Trophoblast cell (in vitro differentiated cells and primary cell): ENCODE measurements around the gene RTN4R.
"Not testable (repeated sequence)": the region's sequence is repeated elsewhere in the genome, so short reads cannot be mapped to it uniquely, and the experiment has no call there.

ENCODE experiments used
- DNase-seq, 2 donors: peaks; one replicate each; pipeline ENCODE4 v3.0.0-alpha.2; 2016
- H2AFZ ChIP-seq: 2 replicates; pipeline ENCODE4 v1.6.1; 2013; ENCODE audit warnings: low read length, moderate library complexity, mild to moderate bottlenecking; ENCODE audit not compliant: insufficient read depth, poor library complexity
- H2AK5ac ChIP-seq: 2 replicates; pipeline ENCODE4 v1.6.1; 2013; ENCODE audit warnings: mild to moderate bottlenecking, low read length
- H2BK120ac ChIP-seq: 2 replicates; pipeline ENCODE4 v1.6.1; 2013; ENCODE audit warnings: low read length, mild to moderate bottlenecking, moderate library complexity; ENCODE audit not compliant: insufficient read depth, poor library complexity
- H2BK12ac ChIP-seq: 2 replicates; pipeline ENCODE4 v1.6.1; 2013; ENCODE audit warnings: mild to moderate bottlenecking, low read length, moderate library complexity
- H2BK5ac ChIP-seq: 2 replicates; pipeline ENCODE4 v1.6.1; 2013; ENCODE audit warnings: low read length, low read depth, moderate library complexity, mild to moderate bottlenecking; ENCODE audit not compliant: poor library complexity
- H3K14ac ChIP-seq: 2 replicates; pipeline ENCODE4 v1.6.1; 2013; ENCODE audit warnings: mild to moderate bottlenecking, low read length
- H3K18ac ChIP-seq: 2 replicates; pipeline ENCODE4 v1.6.1; 2013; ENCODE audit warnings: mild to moderate bottlenecking, low read length
- H3K23ac ChIP-seq: 2 replicates; pipeline ENCODE4 v1.6.1; 2013; ENCODE audit warnings: low read length
- H3K27ac ChIP-seq: 2 replicates; pipeline ENCODE4 v1.5.1; 2013; ENCODE audit warnings: low read depth, mild to moderate bottlenecking, inconsistent platforms, low read length, moderate library complexity
- H3K27me3 ChIP-seq: 2 replicates; pipeline ENCODE4 v1.6.1; 2013; ENCODE audit warnings: inconsistent platforms, mild to moderate bottlenecking, low read length, moderate library complexity; ENCODE audit not compliant: insufficient read depth
- H3K36me3 ChIP-seq, 2 experiments: 1 replicate in 1 of 2; 2 replicates in 1 of 2; pipeline ENCODE4 v1.6.1; 2013; ENCODE audit warnings: low read length in 2 of 2, mild to moderate bottlenecking in 2 of 2, moderate library complexity in 1 of 2; ENCODE audit not compliant: insufficient read depth in 2 of 2, control insufficient read depth in 1 of 2
- H3K4ac ChIP-seq: 2 replicates; pipeline ENCODE4 v1.6.1; 2013; ENCODE audit warnings: low read depth, mild to moderate bottlenecking, low read length, moderate library complexity
- H3K4me1 ChIP-seq, 2 experiments: 1 replicate in 1 of 2; 2 replicates in 1 of 2; pipeline ENCODE4 v1.6.1; 2013; ENCODE audit warnings: low read length in 2 of 2, mild to moderate bottlenecking in 2 of 2, moderate library complexity in 1 of 2; ENCODE audit not compliant: insufficient read depth in 2 of 2, control insufficient read depth in 1 of 2
- H3K4me2 ChIP-seq: 2 replicates; pipeline ENCODE4 v1.6.1; 2013; ENCODE audit warnings: inconsistent platforms, mild to moderate bottlenecking, low read length, moderate library complexity
- H3K4me3 ChIP-seq: 2 replicates; pipeline ENCODE4 v1.5.1; 2013; ENCODE audit warnings: mild to moderate bottlenecking, low read depth, low read length, inconsistent platforms
- H3K79me1 ChIP-seq: one replicate; pipeline ENCODE4 v1.6.1; 2013; ENCODE audit warnings: low read length
- H3K79me2 ChIP-seq: 2 replicates; pipeline ENCODE4 v1.6.1; 2013; ENCODE audit warnings: low read length, mild to moderate bottlenecking; ENCODE audit not compliant: control insufficient read depth, insufficient read depth, poor library complexity
- H3K9ac ChIP-seq: 2 replicates; pipeline ENCODE4 v1.6.1; 2013; ENCODE audit warnings: mild to moderate bottlenecking, low read length
- H3K9me3 ChIP-seq: 2 replicates; pipeline ENCODE4 v1.6.1; 2013; ENCODE audit warnings: low read depth, mild to moderate bottlenecking, control low read depth, inconsistent platforms, low read length; ENCODE audit not compliant: insufficient read depth
- H4K12ac ChIP-seq: 2 replicates; pipeline ENCODE4 v1.6.1; 2013; ENCODE audit warnings: low read depth, mild to moderate bottlenecking, low read length, moderate library complexity
- H4K8ac ChIP-seq: 2 replicates; pipeline ENCODE4 v1.6.1; 2013; ENCODE audit warnings: low read depth, mild to moderate bottlenecking, low read length, moderate library complexity
- H4K91ac ChIP-seq: one replicate; pipeline ENCODE4 v1.6.1; 2013; ENCODE audit warnings: low read depth, mild to moderate bottlenecking, low read length, moderate library complexity
- WGBS: extraction: QIAGEN DNeasy Blood & Tissue Kit; methylation state at CpG from one replicate; pipeline ENCODE4 v1.1.7; 2013; ENCODE audit warnings: missing lambda C conversion rate; ENCODE audit not compliant: insufficient read length, insufficient coverage; ENCODE audit errors: extremely low coverage; 5-methylcytosine and 5-hydroxymethylcytosine counted together

RTN4R gene

GRCh38 chr22:20281891-20282290 lies 13.8 kb upstream of the RTN4R start:
- no peak overlapping the region for H4K91ac ChIP-seq
- DNase-seq: no peak
- no peak overlapping the region for H3K14ac ChIP-seq
- H3K79me1 ChIP-seq: no peaks in the 10 kb centered on the region
- H3K4me3 ChIP-seq: no peak overlapping the region
- no peak overlapping the region for H2BK120ac ChIP-seq
- H3K18ac ChIP-seq: no peak overlapping the region
- H2AK5ac ChIP-seq: no peak overlapping the region
- H3K79me2 ChIP-seq: no peaks in the 10 kb centered on the region
- H3K9ac ChIP-seq: no peak overlapping the region
- peaks cover 2% of the 10 kb centered on the region for H3K9me3 ChIP-seq
- no peak overlapping the region for H3K4me2 ChIP-seq
- H3K27ac ChIP-seq: no peak overlapping the region
- H2BK5ac ChIP-seq: no peak overlapping the region
- no peaks in the 10 kb centered on the region for H3K36me3 ChIP-seq
- H3K23ac ChIP-seq: no peak overlapping the region
- no CpG with 5 or more reads among the region's 12 CpGs for WGBS
- H4K8ac ChIP-seq: no peak overlapping the region
- no peak overlapping the region for H4K12ac ChIP-seq
- no peak overlapping the region for H2BK12ac ChIP-seq
- no peak overlapping the region for H3K4ac ChIP-seq
- H3K27me3 ChIP-seq: no peaks in the 10 kb centered on the region
- H3K4me1 ChIP-seq: no peaks in the 10 kb centered on the region
- no peak overlapping the region for H2AFZ ChIP-seq

- no CpG with 5 or more reads among the region's 9 CpGs for WGBS
- H3K27ac ChIP-seq, H2BK12ac ChIP-seq, H3K79me1 ChIP-seq, H3K9ac ChIP-seq, H3K14ac ChIP-seq, H3K9me3 ChIP-seq, H3K4me1 ChIP-seq, H3K23ac ChIP-seq, H3K18ac ChIP-seq, H4K8ac ChIP-seq, H3K27me3 ChIP-seq, H2AFZ ChIP-seq, H2BK120ac ChIP-seq, H2AK5ac ChIP-seq, H3K36me3 ChIP-seq, H3K4me3 ChIP-seq, H3K4me2 ChIP-seq, H3K4ac ChIP-seq, H2BK5ac ChIP-seq, H4K12ac ChIP-seq, DNase-seq, H4K91ac ChIP-seq, H3K79me2 ChIP-seq: not testable (repeated sequence)
These were observed 13.4 kb upstream of the RTN4R start for GRCh38 chr22:20281473-20281872.

GRCh38 chr22:20280866-20281265 lies 12.7 kb upstream of the RTN4R start:
- Histone ChIP-seq H2BK12ac (no peak overlapping the region), H3K4ac (no peak overlapping the region), H3K4me1 (no peaks in the 10 kb centered on the region), H3K14ac (no peak overlapping the region), H3K27me3 (no peaks in the 10 kb centered on the region), H3K4me2 (no peak overlapping the region), H3K9me3 (peaks cover 2% of the 10 kb centered on the region), H4K8ac (no peak overlapping the region), H4K91ac (no peak overlapping the region), H2AK5ac (no peak overlapping the region), H3K36me3 (no peaks in the 10 kb centered on the region), H2BK120ac (no peak overlapping the region), H3K79me1 (no peaks in the 10 kb centered on the region), H2BK5ac (no peak overlapping the region), H2AFZ (no peak overlapping the region), H3K23ac (no peak overlapping the region), H3K27ac (no peak overlapping the region), H3K18ac (no peak overlapping the region), H4K12ac (no peak overlapping the region), H3K4me3 (no peak overlapping the region), H3K9ac (no peak overlapping the region), H3K79me2 (no peaks in the 10 kb centered on the region)
- no peak for DNase-seq
- no CpG with 5 or more reads among the region's 12 CpGs for WGBS

GRCh38 chr22:20280163-20280562 lies 12.0 kb upstream of the RTN4R start:
- not testable (repeated sequence) for H2BK120ac ChIP-seq, DNase-seq, H3K18ac ChIP-seq, H3K27ac ChIP-seq, H3K79me2 ChIP-seq, H3K23ac ChIP-seq, H3K9ac ChIP-seq, H3K9me3 ChIP-seq, H3K4me3 ChIP-seq, H3K79me1 ChIP-seq, H4K8ac ChIP-seq, H3K14ac ChIP-seq, H2BK5ac ChIP-seq, H3K4me2 ChIP-seq, H3K36me3 ChIP-seq, H3K27me3 ChIP-seq, H4K12ac ChIP-seq, H3K4me1 ChIP-seq, H3K4ac ChIP-seq, H4K91ac ChIP-seq, H2AFZ ChIP-seq, H2AK5ac ChIP-seq, H2BK12ac ChIP-seq
- WGBS: no CpG with 5 or more reads among the region's 21 CpGs
